ENCODE results near the gene GMPPA. TPM values are rescaled to one million over a fixed set of nuclear protein-coding genes. Genes with fewer than 3 reads are reported as not detected.

GMPPA gene
- total RNA-seq, 1 donor from 2014 or later: 33.9 TPM

DNA sequence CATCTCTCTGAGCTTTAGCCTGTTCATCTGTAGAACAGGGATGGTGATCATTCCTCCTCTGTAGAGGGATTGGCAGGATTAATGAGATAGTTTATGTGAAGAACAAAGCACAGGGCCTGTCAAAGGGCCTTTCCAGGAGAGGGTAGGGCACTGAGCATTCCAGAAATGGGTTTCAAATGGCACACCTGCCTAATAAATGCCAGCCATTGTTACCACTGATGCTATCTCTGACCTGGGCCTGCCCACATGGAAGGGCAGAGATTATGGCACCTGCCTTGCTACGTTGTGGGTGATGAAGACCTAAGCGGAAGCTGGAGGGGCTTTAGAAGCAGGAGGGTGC lies 31.0 kb upstream of the GMPPA start:
- no peak for DNase-seq (ENCODE audit: extremely low read depth, low read depth, low spot score)

GRCh38 chr2:219468410-219469185 lies 30.1 kb upstream of the GMPPA start:
- DNase-seq (ENCODE audit: extremely low read depth, low read depth, low spot score): no peak

DNA sequence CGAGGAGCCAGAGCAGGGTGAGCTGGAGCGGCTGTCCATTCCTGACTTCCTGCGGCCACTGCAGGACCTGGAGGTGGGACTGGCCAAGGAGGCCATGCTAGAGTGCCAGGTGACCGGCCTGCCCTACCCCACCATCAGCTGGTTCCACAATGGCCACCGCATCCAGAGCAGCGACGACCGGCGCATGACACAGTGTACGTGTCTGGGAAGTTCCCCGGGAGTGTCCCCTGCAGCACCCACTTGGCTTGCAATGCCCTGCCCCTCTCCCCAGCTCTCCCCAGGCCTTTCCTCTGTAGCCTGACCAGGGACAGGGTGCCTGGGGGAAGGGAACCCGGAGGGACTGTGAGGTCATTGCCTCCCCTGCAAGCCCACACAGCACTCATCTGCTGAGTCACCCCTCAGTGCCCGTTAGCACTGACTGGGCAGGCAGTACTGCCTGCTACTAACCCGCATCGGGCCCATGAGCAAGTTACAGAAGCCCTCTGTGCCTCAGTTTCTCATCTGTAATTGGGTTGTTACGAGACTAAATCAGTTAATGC lies 29.4 kb upstream of the GMPPA start:
- no peak for DNase-seq (ENCODE audit: extremely low read depth, low read depth, low spot score)

- no peak for DNase-seq (ENCODE audit: extremely low read depth, low read depth, low spot score)
These were observed 28.3 kb upstream of the GMPPA start for GRCh38 chr2:219470429-219470828.

DNA sequence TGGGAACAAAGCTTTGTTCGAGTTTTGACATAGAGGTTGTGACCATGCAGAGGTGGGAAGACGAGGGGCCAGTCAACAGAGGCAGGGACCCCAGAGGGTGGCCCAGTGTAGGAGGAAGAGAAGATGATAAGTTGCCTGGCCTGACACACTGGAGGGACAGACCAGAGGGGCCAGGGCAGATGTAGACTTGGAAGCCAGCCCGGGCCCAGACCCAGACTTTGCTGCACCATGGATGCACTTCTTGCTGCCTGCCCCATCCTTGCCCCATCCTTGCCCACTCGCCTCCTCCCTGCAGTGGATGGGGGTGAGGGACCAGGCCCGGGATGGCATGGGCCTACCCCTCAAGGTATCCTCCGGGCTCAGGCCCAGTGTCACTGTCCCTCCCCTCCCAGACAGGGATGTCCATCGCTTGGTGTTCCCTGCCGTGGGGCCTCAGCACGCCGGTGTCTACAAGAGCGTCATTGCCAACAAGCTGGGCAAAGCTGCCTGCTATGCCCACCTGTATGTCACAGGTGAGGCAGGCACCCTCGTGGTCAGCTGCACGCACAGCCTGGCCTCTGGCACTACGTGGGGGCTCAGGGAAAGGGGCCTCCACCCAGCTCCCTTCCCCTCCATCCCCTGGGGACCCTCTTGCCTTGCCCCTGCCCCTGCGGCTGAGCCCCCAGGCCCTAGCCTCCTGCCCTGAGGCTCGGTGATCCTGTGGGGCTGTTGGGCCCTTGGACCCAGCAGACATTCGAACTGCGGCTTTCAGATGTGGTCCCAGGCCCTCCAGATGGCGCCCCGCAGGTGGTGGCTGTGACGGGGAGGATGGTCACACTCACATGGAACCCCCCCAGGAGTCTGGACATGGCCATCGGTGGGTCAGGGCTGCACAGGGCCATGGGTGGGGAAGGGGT lies 27.0 kb upstream of the GMPPA start:
- no peak for DNase-seq (ENCODE audit: extremely low read depth, low read depth, low spot score)

DNA sequence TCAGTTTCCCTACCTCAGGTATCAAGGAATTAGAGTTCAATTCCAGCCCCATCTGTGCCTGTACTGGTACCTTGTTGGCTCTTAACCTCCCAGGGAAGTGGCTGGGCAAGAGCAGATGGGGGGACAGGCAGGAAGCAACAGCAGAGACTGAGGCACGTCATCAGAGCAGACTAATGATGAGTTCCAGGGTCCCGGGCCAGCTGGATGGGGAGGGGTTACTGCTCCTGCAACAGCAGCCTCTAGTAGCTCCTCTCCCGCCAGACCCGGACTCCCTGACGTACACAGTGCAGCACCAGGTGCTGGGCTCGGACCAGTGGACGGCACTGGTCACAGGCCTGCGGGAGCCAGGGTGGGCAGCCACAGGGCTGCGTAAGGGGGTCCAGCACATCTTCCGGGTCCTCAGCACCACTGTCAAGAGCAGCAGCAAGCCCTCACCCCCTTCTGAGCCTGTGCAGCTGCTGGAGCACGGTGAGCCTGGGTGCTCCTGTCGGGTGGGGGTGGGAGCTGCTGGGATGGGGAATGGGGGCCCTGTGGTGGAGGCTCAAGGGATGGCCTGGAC lies 26.0 kb upstream of the GMPPA start:
- DNase-seq (ENCODE audit: extremely low read depth, low read depth, low spot score): no peak

- no peak for DNase-seq (ENCODE audit: extremely low read depth, low read depth, low spot score)
These were observed 25.2 kb upstream of the GMPPA start for GRCh38 chr2:219473511-219473910.

DNA sequence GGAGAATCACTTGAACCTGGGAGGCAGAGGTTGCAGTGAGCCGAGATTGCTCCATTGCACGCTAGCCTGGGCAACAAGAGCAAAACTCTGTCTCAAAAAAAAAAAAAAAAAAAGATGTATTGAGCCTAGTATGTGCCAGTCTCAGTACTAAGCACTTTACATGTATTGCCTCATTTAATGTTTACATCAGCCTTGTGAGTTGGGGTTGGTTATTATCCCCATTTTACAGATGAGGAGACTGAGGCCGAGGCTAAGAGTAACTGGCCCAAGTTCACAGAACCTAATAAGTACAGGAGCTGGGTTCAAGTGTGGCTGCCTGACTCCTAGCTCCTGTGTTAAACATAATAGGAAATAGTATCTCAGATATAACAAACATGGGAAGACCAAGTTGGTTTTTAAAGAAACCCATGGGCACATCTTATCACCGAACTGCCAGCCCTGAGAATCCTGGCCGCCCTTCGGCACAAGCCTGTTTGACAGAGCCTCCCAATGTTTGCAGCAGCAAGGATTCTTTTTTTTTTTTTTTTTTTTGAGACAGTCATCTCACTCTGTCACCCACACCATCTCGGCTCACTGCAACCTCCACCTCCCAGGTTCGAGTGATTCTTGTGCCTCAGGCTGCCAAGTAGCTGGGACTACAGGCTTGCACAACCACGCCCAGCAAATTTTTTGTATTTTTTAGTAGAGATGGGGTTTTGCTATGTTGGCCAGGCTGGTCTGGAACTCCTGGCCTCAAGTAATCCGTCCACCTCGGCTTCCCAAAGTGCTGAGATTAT lies 24.2 kb upstream of the GMPPA start:
- no peak for DNase-seq (ENCODE audit: extremely low read depth, low read depth, low spot score)

DNA sequence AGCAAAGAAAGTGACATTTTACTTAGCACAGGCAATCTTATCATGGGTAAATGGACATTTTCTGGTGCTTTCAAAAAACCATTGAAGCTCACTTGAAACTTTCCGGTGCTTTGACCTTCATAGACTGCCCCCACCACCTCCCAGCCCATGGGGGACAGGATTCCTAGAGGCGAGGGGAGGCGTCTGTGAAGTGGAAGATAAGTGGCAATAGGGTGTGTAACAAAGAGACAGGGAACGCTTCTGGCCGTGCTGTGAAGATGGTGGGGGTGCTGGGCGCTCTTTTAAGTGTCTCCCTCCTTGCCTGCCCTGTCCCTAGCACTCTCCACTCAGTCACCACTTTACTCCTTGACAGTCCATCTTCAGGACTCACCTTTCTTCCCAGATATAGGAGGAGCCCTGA lies 23.4 kb upstream of the GMPPA start:
- no peak for DNase-seq (ENCODE audit: extremely low read depth, low read depth, low spot score)

DNA sequence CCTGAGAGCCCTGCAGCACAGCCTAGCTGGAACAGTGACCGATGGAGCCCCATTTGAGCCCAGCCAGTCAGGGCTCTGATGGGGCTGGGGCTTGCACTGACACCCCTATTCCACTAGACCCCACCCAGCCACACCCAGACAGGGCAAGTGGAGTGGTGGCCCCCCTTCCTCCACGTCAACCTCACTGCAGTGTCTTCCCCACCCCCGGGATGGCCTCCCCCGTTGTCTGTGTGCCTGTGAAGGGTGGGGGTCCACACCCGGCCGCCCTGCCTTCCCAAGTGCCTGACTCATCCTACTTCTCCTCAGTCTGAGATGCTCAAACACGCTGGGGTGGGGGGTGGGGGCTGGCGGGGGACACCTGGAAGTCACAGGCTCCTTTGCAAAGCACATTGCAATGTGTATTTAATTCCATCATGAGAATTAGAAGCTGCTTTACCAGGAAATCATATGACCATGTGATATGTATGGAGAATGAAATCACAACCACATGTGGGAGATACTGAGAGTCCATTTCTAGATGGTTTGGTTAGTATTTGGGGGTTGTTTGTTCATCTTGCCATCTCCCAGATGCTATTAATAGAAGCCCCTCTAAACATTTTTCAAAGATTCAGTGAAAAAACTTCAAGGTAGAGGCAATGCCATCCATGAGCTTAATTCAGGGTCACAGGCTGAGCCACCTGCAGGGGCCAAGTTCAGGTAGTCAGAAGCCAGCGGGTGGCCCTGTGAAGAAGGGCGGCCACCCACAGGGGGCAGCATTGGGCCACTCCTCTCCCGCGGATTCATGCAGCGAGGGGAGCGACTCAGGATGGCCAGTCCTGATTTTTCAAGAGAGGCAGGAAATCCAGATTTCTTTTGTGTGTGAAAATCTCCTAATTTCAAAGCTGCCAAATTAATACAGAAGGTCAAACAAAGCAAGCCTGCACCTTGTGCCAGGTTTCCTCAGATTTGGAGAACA lies 22.7 kb upstream of the GMPPA start:
- DNase-seq (ENCODE audit: extremely low read depth, low read depth, low spot score): no peak

DNA sequence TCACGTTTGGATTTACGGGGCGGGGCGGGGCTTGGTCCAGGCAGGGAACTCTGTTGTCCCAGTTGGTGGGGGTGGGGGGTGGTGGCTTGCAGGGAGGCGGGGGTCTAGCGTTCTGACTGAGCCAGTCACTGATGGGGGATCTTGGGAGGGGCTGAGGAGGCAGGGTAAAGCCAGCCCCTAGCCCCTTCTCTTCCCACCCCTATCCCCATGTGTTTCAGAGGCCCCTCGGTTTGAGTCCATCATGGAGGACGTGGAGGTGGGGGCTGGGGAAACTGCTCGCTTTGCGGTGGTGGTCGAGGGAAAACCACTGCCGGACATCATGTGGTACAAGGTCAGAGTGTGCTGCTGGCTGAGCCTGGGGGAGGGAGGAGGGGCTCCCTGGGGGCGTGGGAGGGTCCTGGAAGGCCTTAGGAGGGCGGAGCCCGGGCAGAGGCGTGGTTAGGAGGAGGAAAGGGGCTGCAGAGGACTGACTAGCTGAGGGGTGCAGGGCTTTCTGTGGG lies 22.0 kb upstream of the GMPPA start:
- DNase-seq (ENCODE audit: extremely low read depth, low read depth, low spot score): no peak

GRCh38 chr2:219477179-219477578 lies 21.5 kb upstream of the GMPPA start:
- no peak for DNase-seq (ENCODE audit: extremely low read depth, low read depth, low spot score)

- no peak for DNase-seq (ENCODE audit: extremely low read depth, low read depth, low spot score)
These were observed 20.9 kb upstream of the GMPPA start for GRCh38 chr2:219477815-219478214.

GRCh38 chr2:219478916-219479315 lies 19.8 kb upstream of the GMPPA start:
- DNase-seq (ENCODE audit: extremely low read depth, low read depth, low spot score): no peak

DNA sequence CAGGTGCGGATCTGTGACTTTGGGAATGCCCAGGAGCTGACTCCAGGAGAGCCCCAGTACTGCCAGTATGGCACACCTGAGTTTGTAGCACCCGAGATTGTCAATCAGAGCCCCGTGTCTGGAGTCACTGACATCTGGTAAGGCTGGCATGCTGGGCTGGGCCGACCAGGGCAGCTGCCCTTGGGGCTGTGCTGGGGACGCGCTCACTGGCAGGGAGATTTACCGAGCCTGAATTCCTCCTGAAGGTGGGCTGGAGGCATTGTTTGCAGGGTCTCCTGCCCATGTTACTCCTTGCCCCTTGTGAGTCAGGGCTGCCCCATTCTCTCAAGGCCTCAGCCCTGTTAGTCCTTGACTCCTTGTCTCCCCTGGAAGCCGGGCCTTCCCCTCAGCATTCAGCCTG lies 18.7 kb upstream of the GMPPA start:
- DNase-seq (ENCODE audit: extremely low read depth, low read depth, low spot score): no peak

DNA sequence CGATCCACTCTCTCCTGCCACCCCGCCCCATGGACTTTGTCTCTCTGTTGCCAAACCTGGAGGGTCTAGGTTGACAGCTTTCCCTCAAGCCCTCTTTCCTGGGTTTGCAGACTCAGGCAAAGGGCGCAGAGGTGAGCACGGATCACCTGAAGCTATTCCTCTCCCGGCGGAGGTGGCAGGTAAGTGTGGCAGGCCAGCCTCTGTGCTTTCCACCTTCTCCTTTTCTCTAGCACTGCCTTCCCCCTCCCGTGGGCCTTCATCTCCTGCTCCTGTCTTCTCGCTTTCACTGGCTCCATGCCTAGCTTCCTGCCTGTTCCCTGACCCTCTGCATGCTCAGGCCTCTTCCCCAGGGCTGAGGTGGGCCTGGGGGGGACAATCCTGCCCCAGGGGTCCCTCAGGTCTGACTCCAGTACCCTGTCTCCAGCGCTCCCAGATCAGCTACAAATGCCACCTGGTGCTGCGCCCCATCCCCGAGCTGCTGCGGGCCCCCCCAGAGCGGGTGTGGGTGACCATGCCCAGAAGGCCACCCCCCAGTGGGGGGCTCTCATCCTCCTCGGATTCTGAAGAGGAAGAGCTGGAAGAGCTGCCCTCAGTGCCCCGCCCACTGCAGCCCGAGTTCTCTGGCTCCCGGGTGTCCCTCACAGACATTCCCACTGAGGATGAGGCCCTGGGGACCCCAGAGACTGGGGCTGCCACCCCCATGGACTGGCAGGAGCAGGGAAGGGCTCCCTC lies 15.9 kb upstream of the GMPPA start:
- DNase-seq (ENCODE audit: extremely low read depth, low read depth, low spot score): no peak

GRCh38 chr2:219483451-219484342 lies 15.0 kb upstream of the GMPPA start:
- DNase-seq (ENCODE audit: extremely low read depth, low read depth, low spot score): no peak

Measured in glomerular endothelial cell (primary cell).